HG03196 (cell line): Measurements from ENCODE around the gene ACOXL.

Source experiments
- ATAC-seq: cut with Tn5 transposase; IDR thresholded peaks from one replicate; pipeline ENCODE4 v1.9.1; 2021; ENCODE audit not compliant: unreplicated experiment

The ACOXL gene

DNA sequence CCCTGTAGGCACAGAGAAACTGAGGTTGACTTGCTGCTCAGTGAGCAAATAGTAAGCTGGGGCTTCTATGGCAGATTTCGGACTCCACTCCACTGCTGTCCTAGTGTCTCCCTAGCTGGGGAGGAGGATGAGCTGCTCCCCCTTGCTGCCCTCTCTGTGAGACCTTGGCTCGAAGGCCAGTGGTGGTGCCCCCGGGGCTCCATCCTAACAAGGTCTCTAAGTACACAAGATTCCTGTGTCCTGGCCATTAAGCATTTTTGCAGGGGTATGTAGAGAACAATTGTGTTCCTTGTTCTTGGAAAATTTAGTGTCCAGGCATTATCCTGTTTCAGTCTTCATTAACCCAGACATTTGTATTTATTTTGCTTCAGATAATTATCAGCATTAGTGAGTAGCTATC lies 367.0 kb downstream of the ACOXL start:
- no peak for ATAC-seq

DNA sequence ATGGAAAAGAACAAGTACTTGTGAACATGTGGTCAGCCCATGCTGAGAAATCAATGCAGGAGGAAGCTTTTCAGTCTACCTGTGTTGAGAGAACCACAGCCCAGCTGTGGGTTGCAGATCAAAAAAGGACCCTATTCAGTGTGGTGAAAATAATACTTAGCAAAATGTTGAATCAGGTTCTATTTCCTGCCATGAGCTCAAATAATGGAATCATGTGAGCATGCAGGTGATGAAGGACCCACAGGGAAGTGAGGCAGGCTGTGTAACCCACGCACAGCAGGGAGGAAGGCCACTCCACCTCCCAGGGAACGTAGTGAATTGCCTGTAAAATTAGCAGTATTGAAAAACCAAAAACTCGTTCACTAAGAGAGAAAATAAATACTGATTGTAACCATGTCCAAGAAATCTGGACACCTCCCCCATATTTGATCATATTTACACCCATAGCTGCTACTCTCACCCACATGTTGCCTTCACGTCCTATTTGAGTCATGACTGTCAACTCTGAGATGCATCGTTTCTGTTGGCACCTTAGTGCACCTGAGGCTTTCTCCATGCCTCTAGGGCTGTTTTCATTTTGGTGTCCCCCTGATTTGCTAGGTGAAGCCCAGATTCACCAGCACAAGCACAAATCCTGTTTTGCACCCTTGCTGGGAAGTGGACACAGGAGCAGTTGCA lies 367.9 kb downstream of the ACOXL start:
- ATAC-seq = peak; percentile 22

- peak; percentile 90 for ATAC-seq
Observed at GRCh38 chr2:111100765-111101162, 368.4 kb downstream of the ACOXL start.

DNA sequence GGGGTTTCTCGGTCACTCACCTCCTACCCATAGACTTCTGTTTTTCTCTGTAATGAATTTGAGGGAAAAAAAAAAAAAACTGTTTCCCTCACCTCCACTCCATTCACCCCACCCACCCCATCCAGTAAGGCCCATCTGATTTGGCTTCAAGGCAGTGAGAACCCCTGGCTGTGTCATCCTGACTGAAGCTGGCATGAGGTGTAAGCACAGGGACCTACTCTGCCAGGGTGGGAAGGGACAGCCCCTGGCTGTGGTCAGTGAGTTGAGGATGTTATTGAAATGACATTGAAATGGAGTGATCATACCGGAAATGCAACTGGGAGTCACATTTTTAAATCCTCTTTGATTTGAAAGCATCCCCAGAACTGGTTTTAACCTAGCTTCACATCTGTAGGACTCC lies 369.2 kb downstream of the ACOXL start:
- no peak for ATAC-seq

DNA sequence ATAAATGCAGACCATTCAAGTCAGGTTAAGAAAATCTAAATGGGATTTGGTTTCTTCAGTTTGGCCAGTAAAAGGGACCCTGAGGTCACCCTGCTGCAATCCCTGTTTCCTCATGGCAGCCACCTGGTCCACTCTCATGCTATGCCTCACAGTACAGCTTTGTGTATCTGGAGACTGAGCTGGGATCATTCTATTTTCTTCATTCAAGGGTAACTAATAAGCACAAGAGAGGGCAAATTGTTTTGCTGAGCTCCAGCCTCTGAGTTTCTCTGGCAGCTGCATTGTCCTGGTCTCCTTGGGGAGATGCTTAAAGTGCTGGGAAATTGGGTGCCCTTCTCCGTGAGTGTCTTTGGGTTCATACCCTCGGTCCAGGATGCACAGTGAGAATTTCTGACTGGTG lies 369.8 kb downstream of the ACOXL start:
- no peak for ATAC-seq

GRCh38 chr2:111105926-111106325 lies 373.6 kb downstream of the ACOXL start:
- ATAC-seq = no peak

- no peak for ATAC-seq
Observed at GRCh38 chr2:111106706-111107105, 374.3 kb downstream of the ACOXL start.

DNA sequence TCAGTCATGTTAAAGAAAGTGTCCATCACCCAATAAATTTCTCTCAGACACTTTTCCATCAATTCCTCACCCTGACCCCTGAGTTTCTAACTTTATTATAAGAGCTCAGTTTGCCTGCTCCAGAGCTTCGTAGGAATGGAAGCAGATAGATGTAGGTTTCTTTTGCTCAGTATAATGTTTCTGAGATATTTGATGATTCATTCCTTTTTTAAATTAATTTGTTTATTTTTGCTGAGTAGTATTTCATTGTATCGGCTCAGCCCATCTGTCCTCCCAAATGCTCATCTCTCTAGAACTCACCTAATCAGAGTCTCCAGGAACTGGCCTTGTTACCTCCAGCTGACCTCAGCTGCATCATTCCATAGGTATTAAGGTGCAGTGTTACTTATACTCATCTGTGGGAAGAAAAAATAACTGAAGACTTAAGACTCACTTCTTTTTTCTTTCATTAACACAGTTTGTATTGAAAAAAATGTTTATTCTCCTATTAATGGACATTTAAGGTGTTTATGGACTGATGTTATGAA lies 376.4 kb downstream of the ACOXL start:
- no peak for ATAC-seq

GRCh38 chr2:111111101-111111755 lies 378.9 kb downstream of the ACOXL start:
- ATAC-seq = no peak

DNA sequence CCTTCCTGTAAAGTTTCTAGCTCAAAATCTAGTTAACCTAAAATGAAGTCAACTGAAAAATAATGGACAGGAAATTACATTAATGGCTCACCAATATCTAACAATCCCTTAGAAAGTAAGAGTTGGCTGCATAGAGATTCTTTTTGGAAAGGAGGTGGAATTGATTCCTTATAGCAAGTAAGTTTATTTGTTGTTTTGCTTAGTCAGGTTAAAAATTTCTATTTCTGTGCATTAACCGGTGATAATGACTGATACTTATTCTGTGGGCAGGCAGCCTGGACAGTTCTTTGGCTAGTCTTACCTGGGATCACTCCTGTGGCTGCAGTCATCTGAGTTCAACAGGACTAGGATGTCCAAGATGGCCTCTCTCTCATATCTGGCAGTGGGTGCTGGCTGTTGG lies 381.5 kb downstream of the ACOXL start:
- ATAC-seq = no peak

DNA sequence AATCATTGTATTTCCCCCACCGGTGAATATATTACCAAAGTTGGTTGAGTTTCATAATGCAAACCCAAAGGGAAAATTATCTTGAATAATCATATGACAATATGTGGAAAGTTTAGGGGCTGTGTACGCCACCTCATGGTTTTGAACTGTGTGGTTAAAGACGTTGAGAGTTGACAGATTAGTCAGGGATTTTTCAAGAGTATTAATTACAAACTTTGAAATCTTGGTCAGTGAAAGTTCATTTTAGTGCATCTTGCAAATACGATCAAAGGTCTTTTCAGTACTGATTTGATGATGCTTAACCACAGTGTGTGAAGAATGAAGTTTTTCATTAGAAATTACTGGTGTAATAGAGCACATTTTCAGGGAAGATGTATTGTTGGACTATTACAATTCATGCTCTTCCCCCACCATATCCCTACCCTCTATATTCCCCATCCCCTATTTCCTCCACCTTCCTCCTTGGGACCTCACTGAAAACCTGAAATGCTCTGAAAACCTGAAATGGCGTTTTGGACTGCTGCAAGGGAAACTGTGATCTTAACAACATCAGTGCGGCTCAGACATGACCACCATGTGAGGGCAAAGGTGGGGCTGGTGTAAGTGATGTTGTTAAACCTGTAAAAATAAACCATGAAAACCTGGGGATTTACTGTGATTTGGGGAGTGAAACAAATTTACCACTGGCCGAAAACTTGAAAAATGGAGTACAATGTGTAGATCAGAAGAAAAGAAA lies 383.8 kb downstream of the ACOXL start:
- no peak for ATAC-seq

GRCh38 chr2:111116843-111117597 lies 384.6 kb downstream of the ACOXL start:
- ATAC-seq = no peak

- no peak for ATAC-seq
Observed at GRCh38 chr2:111117598-111118480, 385.5 kb downstream of the ACOXL start.

GRCh38 chr2:111118481-111118980 lies 386.2 kb downstream of the ACOXL start:
- no peak for ATAC-seq

DNA sequence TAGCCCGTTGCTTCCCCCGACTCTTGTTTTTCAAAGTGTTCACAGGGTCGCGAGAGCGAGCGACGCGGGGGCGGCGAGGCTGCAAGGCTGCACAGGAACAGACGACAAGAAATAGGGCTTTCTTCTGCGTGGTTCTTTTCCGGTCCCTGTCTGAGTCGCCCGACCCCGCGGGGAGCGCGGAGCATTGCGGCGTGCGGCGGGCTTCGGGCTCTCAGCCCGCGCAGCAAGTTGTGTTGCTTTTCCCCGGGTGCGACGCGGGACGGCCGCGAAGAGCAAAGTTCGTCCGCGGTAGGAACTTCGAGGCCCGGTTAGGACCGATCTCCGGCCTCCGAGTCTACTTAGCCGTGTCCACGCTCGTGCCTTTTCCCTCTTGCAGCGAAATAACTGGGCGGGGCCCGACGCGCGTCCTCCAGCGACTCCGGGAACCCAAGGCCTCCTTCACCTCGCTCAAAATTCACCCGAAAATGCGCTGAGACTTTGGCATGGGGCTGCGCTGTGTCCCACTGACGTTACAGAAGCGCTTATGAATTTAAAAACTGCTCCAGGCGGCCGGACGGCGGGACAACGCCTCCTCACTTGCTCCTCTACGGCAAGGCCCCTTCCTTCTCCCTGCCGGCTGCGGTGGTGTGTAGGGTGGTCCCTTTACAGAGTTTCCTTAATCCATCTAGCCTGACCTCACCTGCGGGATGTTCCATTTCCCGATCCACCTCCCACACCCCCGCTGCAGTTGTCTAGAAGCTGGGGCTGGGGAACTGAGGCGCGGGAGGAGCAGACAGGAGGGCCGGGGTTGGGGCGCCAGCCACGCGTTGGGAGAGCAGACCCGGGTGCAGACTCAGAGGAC lies 386.8 kb downstream of the ACOXL start:
- no peak for ATAC-seq

DNA sequence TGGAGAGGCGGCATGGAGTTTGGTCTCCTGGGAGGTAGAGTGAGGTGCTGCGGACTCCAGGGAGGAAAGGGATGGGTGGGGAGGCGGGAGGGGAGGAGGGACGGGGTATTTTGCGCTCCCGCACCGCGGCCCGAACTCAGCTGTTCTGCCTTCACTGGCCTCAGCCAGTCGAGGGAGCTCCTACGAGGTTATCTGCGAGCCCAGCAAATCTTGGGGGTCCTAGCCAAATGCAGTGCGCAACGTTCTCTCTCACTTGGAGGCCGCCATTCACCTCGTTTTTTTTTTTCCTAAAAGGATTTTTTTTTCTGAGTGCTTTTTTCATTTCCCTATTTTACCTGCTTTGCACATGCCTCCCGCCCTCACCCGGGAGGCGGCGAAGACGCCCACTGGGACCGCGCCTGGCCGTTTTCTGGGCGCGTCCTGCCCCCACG lies 387.5 kb downstream of the ACOXL start:
- ATAC-seq = no peak

DNA sequence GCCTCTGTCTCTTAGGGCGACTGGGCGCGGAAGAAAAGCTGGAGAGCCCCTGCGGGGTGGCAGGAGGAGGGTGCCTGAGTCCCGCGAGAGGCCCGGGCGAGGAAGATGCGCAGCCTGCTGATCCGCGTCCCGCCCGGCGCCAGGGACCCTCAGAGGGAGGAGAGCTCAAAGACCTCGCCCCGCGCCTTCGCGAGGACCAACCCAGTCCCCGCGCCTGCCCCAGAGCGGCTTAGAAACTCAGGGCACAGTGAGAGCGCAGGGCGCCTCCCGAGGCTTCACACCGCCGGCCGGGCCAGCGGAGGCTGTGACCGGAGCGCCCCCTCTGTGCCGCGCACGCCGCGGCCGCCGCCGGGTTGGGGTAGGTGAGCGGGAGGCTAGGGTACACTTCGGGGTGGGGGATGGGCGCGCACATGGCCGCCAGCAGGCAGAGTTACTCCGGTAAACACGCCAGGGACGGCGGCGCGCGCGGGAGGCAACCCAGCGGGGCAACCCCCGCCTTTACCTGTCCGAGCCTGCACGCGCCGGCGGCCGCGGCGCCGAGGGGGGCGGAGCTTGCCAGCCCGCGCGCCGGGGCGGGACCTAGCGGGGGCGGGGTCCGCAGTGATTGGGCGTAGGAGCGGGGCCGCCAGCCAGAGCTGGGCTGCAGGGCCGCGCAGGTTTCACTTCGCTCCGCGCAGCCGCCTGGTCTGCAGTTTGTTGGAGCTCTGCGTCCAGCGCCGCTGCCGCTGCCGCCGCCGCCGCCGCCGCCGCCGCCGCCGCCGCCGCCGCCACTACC lies 388.1 kb downstream of the ACOXL start, which contains the start of gene BCL2L11:
TSS of gene BCL2L11 (plus strand) at position 662 of the 775 bp plus-strand sequence. CDS start 2,832 bp downstream, outside the sequence.
- ATAC-seq = peak; percentile 58
